HepG2 (cell line): ENCODE results near the gene SH3D19. TPM values are rescaled to one million over a fixed set of nuclear protein-coding genes. Genes with fewer than 3 reads are reported as not detected.

Experiments used
- CHD4 ChIP-seq: fragments of 200-600 bp; sonication (generic); IDR thresholded peaks from 2 replicates; pipeline ENCODE4 v1.7.0; 2017; ENCODE audit warnings: mild to moderate bottlenecking, low read length, borderline replicate concordance
- FOXA3 ChIP-seq: IDR thresholded peaks from 2 replicates; pipeline ENCODE4 v1.6.1; 2016; ENCODE audit warnings: missing genetic modification reagents, missing compliant biosample characterization
- HCFC1 ChIP-seq: fragments of 150-350 bp; IDR thresholded peaks from 2 replicates; pipeline ENCODE4 v1.6.1; 2014; ENCODE audit warnings: low read depth, low read length
- HMG20A ChIP-seq: IDR thresholded peaks from 2 replicates; pipeline ENCODE4 v1.6.1; 2016; ENCODE audit warnings: borderline replicate concordance
- MAFG ChIP-seq: sonication (generic); formaldehyde crosslinking; IDR thresholded peaks from 2 replicates; pipeline ENCODE4 v1.5.1; 2020; ENCODE audit warnings: mild to moderate bottlenecking, missing genetic modification reagents
- MYPOP ChIP-seq: sonication (generic); formaldehyde crosslinking; IDR thresholded peaks from 2 replicates; pipeline ENCODE4 v1.8.1; 2023; ENCODE audit warnings: mild to moderate bottlenecking, moderate library complexity, missing genetic modification reagents
- NCOA5 ChIP-seq: sonication (generic); formaldehyde crosslinking; IDR thresholded peaks from 2 replicates; pipeline ENCODE4 v1.4.0; 2020; ENCODE audit warnings: missing genetic modification reagents
- NFE2L1 ChIP-seq: sonication (generic); formaldehyde crosslinking; IDR thresholded peaks from 2 replicates; pipeline ENCODE4 v1.4.0; 2020; ENCODE audit warnings: missing genetic modification reagents, mild to moderate bottlenecking, borderline replicate concordance
- NR0B2 ChIP-seq: sonication (generic); formaldehyde crosslinking; IDR thresholded peaks from 2 replicates; pipeline ENCODE4 v1.4.0; 2020; ENCODE audit warnings: mild to moderate bottlenecking, missing genetic modification reagents
- RAD51 ChIP-seq: fragments of 450-650 bp; IDR thresholded peaks from 2 replicates; pipeline ENCODE4 v1.6.1; 2016; ENCODE audit warnings: borderline replicate concordance
- RCOR2 ChIP-seq: IDR thresholded peaks from 2 replicates; pipeline ENCODE4 v1.6.1; 2016; ENCODE audit warnings: missing biosample characterization, missing genetic modification reagents
- RNF2 ChIP-seq: fragments of 450-650 bp; conservative IDR thresholded peaks from 2 replicates; pipeline ENCODE4 v1.6.1; 2016; ENCODE audit warnings: low read depth
- SRSF9 ChIP-seq: fragments of 200-400 bp; formaldehyde crosslinking; IDR thresholded peaks from 2 replicates; pipeline ENCODE4 v1.6.1; 2018; ENCODE audit warnings: borderline replicate concordance, mild to moderate bottlenecking, low read depth, low read length; ENCODE audit not compliant: insufficient read depth, poor library complexity, severe bottlenecking
- SSRP1 ChIP-seq: IDR thresholded peaks from 2 replicates; pipeline ENCODE4 v1.6.1; 2016; ENCODE audit warnings: control low read depth
- TAF15 ChIP-seq: fragments of 200-400 bp; formaldehyde crosslinking; IDR thresholded peaks from one replicate; pipeline ENCODE4 v1.6.1; 2018; ENCODE audit warnings: mild to moderate bottlenecking, low read depth, low read length; ENCODE audit not compliant: poor library complexity, severe bottlenecking
- TCF7L2 ChIP-seq: IDR thresholded peaks from 2 replicates; pipeline ENCODE4 v1.6.1; 2011; ENCODE audit warnings: mild to moderate bottlenecking, low read depth, low read length, moderate library complexity
- ZBTB20 ChIP-seq: sonication (generic); formaldehyde crosslinking; IDR thresholded peaks from 2 replicates; pipeline ENCODE4 v1.8.1; 2023; ENCODE audit warnings: missing genetic modification reagents, low read depth, mild to moderate bottlenecking, borderline replicate concordance
- ZNF329 ChIP-seq: sonication (generic); formaldehyde crosslinking; IDR thresholded peaks from 2 replicates; pipeline ENCODE4 v1.9.0; 2021; ENCODE audit warnings: low read depth, mild to moderate bottlenecking, missing genetic modification reagents
- ZNF407 ChIP-seq: sonication (generic); formaldehyde crosslinking; IDR thresholded peaks from one replicate; pipeline ENCODE4 v1.5.1; 2020; ENCODE audit warnings: mild to moderate bottlenecking, missing genetic modification reagents; ENCODE audit errors: not compliant biosample characterization
- ZNF563 ChIP-seq: sonication (generic); formaldehyde crosslinking; IDR thresholded peaks from 2 replicates; pipeline ENCODE4 v1.8.0; 2022; ENCODE audit warnings: mild to moderate bottlenecking, moderate library complexity, missing genetic modification reagents
- ZNF747 ChIP-seq: sonication (generic); formaldehyde crosslinking; IDR thresholded peaks from 2 replicates; pipeline ENCODE4 v1.8.1; 2023; ENCODE audit warnings: missing genetic modification reagents, mild to moderate bottlenecking, borderline replicate concordance
- polyA plus RNA-seq, 8 experiments: library from polyadenylated mRNA; depleted of rRNA in 3 of 8; stranded (reverse) in 7 of 8; unstranded in 1 of 8; fragments of >200 nt; fragmentation: Illumina TruSeq in 4 of 8; extraction: Trizol in 4 of 8; gene quantifications; 2 replicates each; pipeline versions ENCODE4 v1.2.1 to v1.2.3, GENCODE V29; 2011 to 2016; ENCODE audit warnings: low read depth in 4 of 8, missing spikeins in 1 of 8, mixed read lengths in 1 of 8; ENCODE audit not compliant: insufficient read depth in 1 of 8
- total RNA-seq, 5 experiments: library from RNA; depleted of rRNA; stranded (reverse); fragments of >200 nt; fragmentation: Illumina TruSeq; extraction: Trizol; gene quantifications; 2 replicates each; pipeline ENCODE4 v1.2.3, GENCODE V29; 2016; ENCODE audit warnings: low read depth in 1 of 5

Gene SH3D19
- total and polyA plus RNA-seq, 2 of the 13 experiments (the other 11 are each of a cell fraction or from before 2014, with no cell fraction given) = 31.2 to 38.0 TPM

GRCh38 chr4:151099229-151099975 lies 226.0 kb downstream of the SH3D19 start, which contains the start of gene RPS3A (continued):
- TF ChIP-seq ZNF407 (CRISPR knock-in tag) (peak; percentile 94), FOXA3 (CRISPR knock-in tag) (peak; percentile 91), CHD4 (no peak), ZBTB20 (CRISPR knock-in tag) (peak; percentile 84; the same call in 1 of the 2 replicates), TAF15 (peak; percentile 59), RAD51 (no peak), TCF7L2 (no peak), ZNF747 (CRISPR knock-in tag) (peak; percentile 97), MYPOP (CRISPR knock-in tag) (peak; percentile 57; the same call in 1 of the 2 replicates), NFE2L1 (CRISPR knock-in tag) (no peak), RCOR2 (CRISPR knock-in tag) (no peak), HMG20A (peak; percentile 62), NCOA5 (CRISPR knock-in tag) (peak; percentile 93; the same call in 1 of the 2 replicates), SRSF9 (no peak), NR0B2 (CRISPR knock-in tag) (peak; percentile 50; the same call in 1 of the 2 replicates), ZNF329 (CRISPR knock-in tag) (no peak; the same call in 1 of the 2 replicates), HCFC1 (peak; percentile 69), ZNF563 (CRISPR knock-in tag) (peak; percentile 90), SSRP1 (CRISPR knock-in tag) (peak; percentile 41; the same call in 1 of the 2 replicates), RNF2 (peak; percentile 65; the same call in 1 of the 2 replicates), MAFG (no peak)
